ENCODE results near the gene MRE11.

MRE11 gene

GRCh38 chr11:94445641-94446040 lies 48.0 kb downstream of the MRE11 start:
- Histone ChIP-seq H3K36me3 (ENCODE audit: insufficient read depth, low read length) (peaks cover 27% of the 10 kb centered on the region), H3K4me3 (ENCODE audit: low read length) (no peak overlapping the region), H3K4me1 (ENCODE audit: insufficient read depth, low read length) (peaks cover 2% of the 10 kb centered on the region), H3K9me3 (ENCODE audit: low read length) (no peaks in the 10 kb centered on the region), H3K27me3 (ENCODE audit: insufficient read depth, low read length) (no peaks in the 10 kb centered on the region), H2AFZ (ENCODE audit: low read depth, low read length) (no peak overlapping the region)

DNA sequence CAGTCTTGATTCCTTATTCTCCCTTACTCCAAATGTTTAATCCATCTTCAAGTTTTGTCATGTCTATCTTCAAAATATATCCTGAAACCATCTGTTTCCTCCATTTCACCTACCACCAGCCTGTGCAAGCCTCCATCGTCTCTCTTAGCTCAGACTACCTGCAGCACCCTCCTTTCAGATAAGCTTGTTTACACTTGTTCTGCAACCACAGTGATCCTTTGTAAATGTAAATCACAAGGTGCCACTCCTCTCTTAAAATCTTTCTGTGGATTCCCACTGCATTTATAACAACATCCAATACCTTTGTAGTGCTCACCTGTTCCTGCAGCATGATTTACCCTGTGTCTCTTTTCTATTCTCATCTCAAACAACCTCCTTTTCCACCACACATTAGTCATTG lies 60.6 kb downstream of the MRE11 start:
- H3K36me3 ChIP-seq (ENCODE audit: insufficient read depth, low read length): peaks cover 36% of the 10 kb centered on the region
- peaks cover 7% of the 10 kb centered on the region for H3K9me3 ChIP-seq (ENCODE audit: low read length)
- peaks cover 3% of the 10 kb centered on the region for H3K4me1 ChIP-seq (ENCODE audit: insufficient read depth, low read length)
- no peaks in the 10 kb centered on the region for H3K27me3 ChIP-seq (ENCODE audit: insufficient read depth, low read length)
- H3K4me3 ChIP-seq (ENCODE audit: low read length): no peak overlapping the region
- H2AFZ ChIP-seq (ENCODE audit: low read depth, low read length): no peak overlapping the region

GRCh38 chr11:94424662-94425061 lies 69.0 kb downstream of the MRE11 start:
- peaks cover 16% of the 10 kb centered on the region for H3K36me3 ChIP-seq (ENCODE audit: insufficient read depth, low read length)
- no peak overlapping the region for H2AFZ ChIP-seq (ENCODE audit: low read depth, low read length)
- no peak overlapping the region for H3K4me3 ChIP-seq (ENCODE audit: low read length)
- peaks cover 15% of the 10 kb centered on the region for H3K9me3 ChIP-seq (ENCODE audit: low read length)
- peaks cover 4% of the 10 kb centered on the region for H3K4me1 ChIP-seq (ENCODE audit: insufficient read depth, low read length)
- H3K27me3 ChIP-seq (ENCODE audit: insufficient read depth, low read length): no peaks in the 10 kb centered on the region

GRCh38 chr11:94424011-94424410 lies 69.6 kb downstream of the MRE11 start:
- Histone ChIP-seq H3K4me1 (ENCODE audit: insufficient read depth, low read length) (peaks cover 4% of the 10 kb centered on the region), H3K9me3 (ENCODE audit: low read length) (peaks cover 11% of the 10 kb centered on the region), H3K36me3 (ENCODE audit: insufficient read depth, low read length) (peaks cover 10% of the 10 kb centered on the region), H3K4me3 (ENCODE audit: low read length) (no peak overlapping the region), H2AFZ (ENCODE audit: low read depth, low read length) (no peak overlapping the region), H3K27me3 (ENCODE audit: insufficient read depth, low read length) (no peaks in the 10 kb centered on the region)

DNA sequence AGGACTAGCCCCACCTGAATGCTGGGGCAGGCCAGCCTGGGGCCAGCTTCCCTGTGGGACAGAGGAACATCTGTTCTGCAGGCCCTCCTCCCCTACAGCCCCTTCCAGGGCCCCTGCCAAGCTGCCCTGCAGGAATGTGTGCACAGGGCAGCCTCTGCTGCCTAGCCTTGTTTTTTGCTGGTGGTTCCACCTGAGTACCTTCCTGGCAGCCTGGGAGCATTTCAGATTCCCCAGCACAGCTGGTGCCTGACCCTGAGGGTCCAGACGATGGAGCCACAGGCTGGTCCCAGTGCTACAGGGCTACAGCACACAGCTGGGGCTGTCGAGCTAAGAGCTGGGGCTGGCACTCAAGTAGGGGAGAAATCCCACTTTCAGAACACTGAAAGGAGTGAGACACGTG lies 70.1 kb downstream of the MRE11 start:
- peaks cover 11% of the 10 kb centered on the region for H3K9me3 ChIP-seq (ENCODE audit: low read length)
- H3K36me3 ChIP-seq (ENCODE audit: insufficient read depth, low read length): peaks cover 7% of the 10 kb centered on the region
- no peaks in the 10 kb centered on the region for H3K27me3 ChIP-seq (ENCODE audit: insufficient read depth, low read length)
- H3K4me1 ChIP-seq (ENCODE audit: insufficient read depth, low read length): peaks cover 4% of the 10 kb centered on the region
- H2AFZ ChIP-seq (ENCODE audit: low read depth, low read length): no peak overlapping the region
- H3K4me3 ChIP-seq (ENCODE audit: low read length): no peak overlapping the region

- Histone ChIP-seq H3K4me1 (ENCODE audit: insufficient read depth, low read length) (no peaks in the 10 kb centered on the region), H3K36me3 (ENCODE audit: insufficient read depth, low read length) (peaks cover 2% of the 10 kb centered on the region), H3K4me3 (ENCODE audit: low read length) (no peak overlapping the region), H3K9me3 (ENCODE audit: low read length) (no peaks in the 10 kb centered on the region), H2AFZ (ENCODE audit: low read depth, low read length) (no peak overlapping the region), H3K27me3 (ENCODE audit: insufficient read depth, low read length) (no peaks in the 10 kb centered on the region)
These were observed 75.4 kb downstream of the MRE11 start for GRCh38 chr11:94418123-94418765.

GRCh38 chr11:94417386-94417987 lies 76.2 kb downstream of the MRE11 start:
- peaks cover 2% of the 10 kb centered on the region for H3K36me3 ChIP-seq (ENCODE audit: insufficient read depth, low read length)
- no peak overlapping the region for H2AFZ ChIP-seq (ENCODE audit: low read depth, low read length)
- no peaks in the 10 kb centered on the region for H3K9me3 ChIP-seq (ENCODE audit: low read length)
- no peak overlapping the region for H3K4me3 ChIP-seq (ENCODE audit: low read length)
- H3K27me3 ChIP-seq (ENCODE audit: insufficient read depth, low read length): no peaks in the 10 kb centered on the region
- H3K4me1 ChIP-seq (ENCODE audit: insufficient read depth, low read length): no peaks in the 10 kb centered on the region

DNA sequence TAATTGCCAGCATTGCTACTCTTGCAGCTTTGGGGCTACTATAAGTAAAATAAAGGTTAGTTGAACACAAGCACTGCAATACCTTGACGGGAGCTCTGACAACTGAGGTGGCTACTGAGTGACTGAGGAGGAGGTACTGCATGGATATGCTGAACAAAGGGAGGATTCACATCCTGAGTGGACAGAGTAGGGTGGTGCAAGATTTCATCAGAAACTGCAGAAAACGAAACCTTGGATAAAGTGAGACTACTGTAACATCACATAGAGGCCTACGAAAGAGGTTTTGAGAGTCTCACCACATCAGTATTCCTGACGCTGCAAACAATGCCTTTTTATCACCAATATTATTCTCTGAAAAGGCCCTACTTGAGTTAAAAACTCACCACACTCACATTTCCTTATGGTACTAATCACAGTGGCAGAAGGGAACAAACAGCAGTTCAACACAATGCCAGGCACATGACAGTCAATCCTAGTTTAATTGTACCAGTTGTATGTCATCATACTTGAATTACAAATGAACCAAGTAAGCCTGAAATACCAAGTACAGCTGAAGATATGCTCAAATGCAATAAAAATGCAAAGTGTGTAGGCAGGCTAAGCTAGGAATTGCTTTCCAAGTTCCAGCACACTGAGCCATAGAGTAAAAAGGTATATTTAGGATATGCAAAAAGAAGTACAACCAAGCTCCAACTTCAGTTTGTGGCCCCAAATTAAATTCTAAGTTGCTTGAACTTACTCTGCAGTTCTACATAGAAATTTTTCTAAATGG lies 88.4 kb downstream of the MRE11 start:
- Histone ChIP-seq H3K4me1 (ENCODE audit: insufficient read depth, low read length) (peaks cover 3% of the 10 kb centered on the region), H3K27me3 (ENCODE audit: insufficient read depth, low read length) (peaks cover 23% of the 10 kb centered on the region), H3K36me3 (ENCODE audit: insufficient read depth, low read length) (no peaks in the 10 kb centered on the region), H3K9me3 (ENCODE audit: low read length) (no peaks in the 10 kb centered on the region), H3K4me3 (ENCODE audit: low read length) (no peak overlapping the region), H2AFZ (ENCODE audit: low read depth, low read length) (no peak overlapping the region)

DNA sequence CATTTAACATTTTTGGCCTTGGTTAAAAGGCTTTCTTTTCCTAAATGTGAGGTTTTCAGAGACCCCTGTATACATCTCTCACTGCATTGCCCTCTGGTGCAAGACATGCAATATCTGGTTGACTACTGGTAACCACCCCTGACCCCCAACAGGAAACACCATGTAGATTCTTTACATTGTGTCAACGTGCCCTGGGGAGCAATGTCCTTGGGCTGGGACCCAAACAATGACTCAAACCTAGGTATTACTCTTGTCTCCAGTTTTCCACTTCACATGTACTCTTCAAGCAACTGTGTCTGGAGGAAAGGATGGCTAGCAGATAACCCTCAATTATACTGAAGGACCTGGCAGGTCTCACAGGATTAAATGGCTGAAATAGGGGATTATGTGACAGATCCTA lies 91.3 kb downstream of the MRE11 start:
- Histone ChIP-seq H2AFZ (ENCODE audit: low read depth, low read length) (no peak overlapping the region), H3K27me3 (ENCODE audit: insufficient read depth, low read length) (peaks cover 42% of the 10 kb centered on the region), H3K9me3 (ENCODE audit: low read length) (no peaks in the 10 kb centered on the region), H3K4me3 (ENCODE audit: low read length) (no peak overlapping the region), H3K36me3 (ENCODE audit: insufficient read depth, low read length) (no peaks in the 10 kb centered on the region), H3K4me1 (ENCODE audit: insufficient read depth, low read length) (peaks cover 10% of the 10 kb centered on the region)

DNA sequence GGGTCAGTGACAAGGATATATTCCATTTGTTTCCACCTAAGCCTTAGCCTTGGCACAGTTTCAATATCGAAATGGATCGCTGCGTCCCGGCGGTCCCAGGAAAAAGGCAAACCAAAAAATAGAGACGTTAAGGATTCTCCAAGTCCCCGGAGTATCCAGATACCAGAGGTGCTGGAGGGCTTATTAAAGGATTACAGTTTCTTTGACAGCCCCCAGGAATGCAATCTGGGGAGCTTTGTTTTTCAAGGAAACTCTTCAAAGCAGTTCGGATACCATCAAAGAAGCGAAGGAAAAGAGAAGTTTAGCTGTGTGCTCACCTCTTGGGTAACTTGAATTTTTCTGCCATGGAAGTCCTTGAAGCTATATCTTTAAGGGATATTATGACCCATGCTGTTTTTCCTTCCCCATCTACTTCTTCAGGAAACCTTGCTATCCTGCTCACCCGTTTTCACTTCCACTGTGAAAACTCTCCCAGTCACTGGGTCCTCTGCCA lies 91.8 kb downstream of the MRE11 start:
- Histone ChIP-seq H3K4me3 (ENCODE audit: low read length) (peak overlapping the region; percentile 39), H3K27me3 (ENCODE audit: insufficient read depth, low read length) (peaks cover 42% of the 10 kb centered on the region), H3K9me3 (ENCODE audit: low read length) (no peaks in the 10 kb centered on the region), H3K4me1 (ENCODE audit: insufficient read depth, low read length) (peaks cover 10% of the 10 kb centered on the region), H3K36me3 (ENCODE audit: insufficient read depth, low read length) (no peaks in the 10 kb centered on the region), H2AFZ (ENCODE audit: low read depth, low read length) (peak overlapping the region; percentile 86)

DNA sequence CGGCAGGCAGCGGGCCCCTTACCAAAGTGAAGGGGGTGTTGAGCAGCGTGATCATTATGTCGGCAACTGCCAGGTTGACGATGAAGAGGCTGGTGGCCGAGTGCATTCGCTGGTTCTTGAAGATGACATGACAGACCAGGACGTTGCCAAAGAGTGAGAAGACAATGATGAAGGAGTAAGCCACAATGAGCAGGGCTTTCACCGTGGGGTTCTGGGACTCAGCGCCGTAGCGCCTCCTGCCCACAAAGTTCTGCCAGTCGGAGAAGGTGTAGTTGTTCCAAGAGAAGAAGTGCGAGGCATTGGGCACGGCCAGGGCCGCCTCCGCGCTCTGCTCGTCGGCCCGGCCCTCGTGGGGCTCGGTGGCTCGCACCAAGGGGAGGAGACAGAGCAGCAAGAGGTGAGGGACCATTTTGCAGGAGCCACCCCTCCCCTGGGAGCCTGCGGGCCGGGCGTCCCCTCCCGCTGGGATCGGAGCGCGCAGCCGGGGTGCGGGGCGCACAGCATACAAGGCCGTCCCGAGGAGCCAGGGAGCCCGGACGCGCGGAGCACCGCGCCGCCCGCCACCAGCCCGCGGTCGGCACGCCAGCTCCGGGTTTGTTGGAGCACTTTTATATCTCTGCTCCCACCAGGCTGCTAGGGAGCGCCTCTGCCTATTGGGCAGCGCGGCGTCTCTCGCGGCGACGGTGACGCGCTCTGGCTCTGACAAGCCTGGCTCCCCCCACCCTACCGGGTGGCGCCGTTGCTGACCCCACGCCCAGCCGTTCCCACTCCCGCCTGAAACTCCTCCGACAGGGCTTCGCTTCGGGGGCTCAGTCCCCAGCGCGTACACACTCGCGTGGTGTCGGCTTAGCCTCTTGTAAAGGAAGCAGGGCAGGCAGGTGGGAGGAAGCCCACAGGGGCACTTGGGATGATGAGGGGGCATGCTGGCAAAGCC lies 92.5 kb downstream of the MRE11 start, which contains the start of gene GPR83:
Gene GPR83 (minus strand): TSS at position 581 of the 934 bp plus-strand sequence. CDS start 172 bp downstream, at position 409.
- Histone ChIP-seq H3K9me3 (ENCODE audit: low read length) (no peaks in the 10 kb centered on the region), H3K36me3 (ENCODE audit: insufficient read depth, low read length) (no peaks in the 10 kb centered on the region), H3K4me3 (ENCODE audit: low read length) (peak within 1 kb of the TSS; percentile 39), H2AFZ (ENCODE audit: low read depth, low read length) (peak within 1 kb of the TSS; percentile 86), H3K4me1 (ENCODE audit: insufficient read depth, low read length) (peaks cover 10% of the 10 kb centered on the region), H3K27me3 (ENCODE audit: insufficient read depth, low read length) (peaks cover 42% of the 10 kb centered on the region)

- no peak overlapping the region for H3K4me3 ChIP-seq (ENCODE audit: low read length)
- H3K36me3 ChIP-seq (ENCODE audit: insufficient read depth, low read length): no peaks in the 10 kb centered on the region
- H3K4me1 ChIP-seq (ENCODE audit: insufficient read depth, low read length): peaks cover 10% of the 10 kb centered on the region
- no peak overlapping the region for H2AFZ ChIP-seq (ENCODE audit: low read depth, low read length)
- peaks cover 42% of the 10 kb centered on the region for H3K27me3 ChIP-seq (ENCODE audit: insufficient read depth, low read length)
- H3K9me3 ChIP-seq (ENCODE audit: low read length): no peaks in the 10 kb centered on the region
These were observed 93.2 kb downstream of the MRE11 start for GRCh38 chr11:94400457-94400838.
